ENCODE results near the gene DUS2.
"Not testable (repeated sequence)": the region's sequence is repeated elsewhere in the genome, so short reads cannot be mapped to it uniquely, and the experiment has no call there.

DUS2 gene

DNA sequence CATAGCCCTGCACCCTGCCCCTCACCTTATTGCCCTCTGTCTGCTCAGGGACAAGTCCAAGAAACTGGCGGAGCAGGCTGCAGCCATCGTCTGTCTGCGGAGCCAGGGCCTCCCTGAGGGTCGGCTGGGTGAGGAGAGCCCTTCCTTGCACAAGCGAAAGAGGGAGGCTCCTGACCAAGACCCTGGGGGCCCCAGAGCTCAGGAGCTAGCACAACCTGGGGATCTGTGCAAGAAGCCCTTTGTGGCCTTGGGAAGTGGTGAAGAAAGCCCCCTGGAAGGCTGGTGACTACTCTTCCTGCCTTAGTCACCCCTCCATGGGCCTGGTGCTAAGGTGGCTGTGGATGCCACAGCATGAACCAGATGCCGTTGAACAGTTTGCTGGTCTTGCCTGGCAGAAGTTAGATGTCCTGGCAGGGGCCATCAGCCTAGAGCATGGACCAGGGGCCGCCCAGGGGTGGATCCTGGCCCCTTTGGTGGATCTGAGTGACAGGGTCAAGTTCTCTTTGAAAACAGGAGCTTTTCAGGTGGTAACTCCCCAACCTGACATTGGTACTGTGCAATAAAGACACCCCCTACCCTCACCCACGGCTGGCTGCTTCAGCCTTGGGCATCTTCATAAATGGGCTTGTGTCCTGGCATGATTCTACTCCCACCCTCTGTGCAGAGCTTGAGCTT is 55.8 kb downstream of the DUS2 start:
- no peak for DNase-seq

DNA sequence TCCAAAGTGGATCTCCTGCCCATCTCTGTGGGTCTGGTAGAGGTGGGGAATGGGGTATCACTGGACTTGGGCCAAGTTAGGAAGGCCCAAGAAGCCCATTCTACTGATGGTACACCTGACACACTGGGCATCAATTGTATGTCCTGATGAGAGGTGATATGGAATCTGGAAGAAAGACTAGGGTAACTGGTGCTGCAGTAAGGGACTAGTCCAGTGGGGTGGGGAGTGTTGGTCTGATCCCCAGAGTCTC is 56.2 kb downstream of the DUS2 start:
- no peak for DNase-seq

DNA sequence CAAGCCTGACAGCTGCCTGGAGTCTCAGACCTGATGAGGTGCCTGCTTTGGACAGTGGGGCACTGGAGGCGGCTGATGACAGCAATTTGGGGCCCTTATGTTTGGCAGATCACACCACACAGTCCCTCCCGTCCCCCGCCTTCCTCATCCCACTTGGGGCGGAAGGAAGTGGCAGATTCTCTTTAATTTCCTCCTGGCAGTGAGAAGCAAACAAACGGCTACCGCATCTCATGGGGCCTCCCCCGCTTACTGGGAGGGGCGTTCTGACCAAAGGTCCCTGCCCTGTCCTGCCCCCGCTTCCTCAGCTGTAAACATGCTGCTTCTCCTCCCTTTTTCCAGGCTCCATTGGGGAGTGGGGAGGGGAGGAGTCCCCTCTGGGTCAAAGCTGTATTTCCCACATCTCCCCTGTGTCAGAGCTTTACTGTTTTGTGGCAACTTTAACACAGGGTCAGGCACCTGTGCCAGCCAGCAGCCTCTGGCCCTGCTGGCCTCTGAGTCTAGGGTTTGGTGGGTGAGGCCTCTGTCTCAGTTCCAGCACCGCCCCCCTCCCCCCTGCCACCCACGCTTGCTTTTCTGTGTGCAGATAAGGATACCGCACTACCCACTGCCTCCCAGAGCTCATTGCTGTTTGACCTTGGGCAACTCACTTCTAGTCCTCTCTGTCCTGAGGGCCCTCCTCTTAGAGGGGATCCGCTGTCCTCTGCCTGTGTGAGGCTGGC is 56.7 kb downstream of the DUS2 start:
- DNase-seq: no peak

DNA sequence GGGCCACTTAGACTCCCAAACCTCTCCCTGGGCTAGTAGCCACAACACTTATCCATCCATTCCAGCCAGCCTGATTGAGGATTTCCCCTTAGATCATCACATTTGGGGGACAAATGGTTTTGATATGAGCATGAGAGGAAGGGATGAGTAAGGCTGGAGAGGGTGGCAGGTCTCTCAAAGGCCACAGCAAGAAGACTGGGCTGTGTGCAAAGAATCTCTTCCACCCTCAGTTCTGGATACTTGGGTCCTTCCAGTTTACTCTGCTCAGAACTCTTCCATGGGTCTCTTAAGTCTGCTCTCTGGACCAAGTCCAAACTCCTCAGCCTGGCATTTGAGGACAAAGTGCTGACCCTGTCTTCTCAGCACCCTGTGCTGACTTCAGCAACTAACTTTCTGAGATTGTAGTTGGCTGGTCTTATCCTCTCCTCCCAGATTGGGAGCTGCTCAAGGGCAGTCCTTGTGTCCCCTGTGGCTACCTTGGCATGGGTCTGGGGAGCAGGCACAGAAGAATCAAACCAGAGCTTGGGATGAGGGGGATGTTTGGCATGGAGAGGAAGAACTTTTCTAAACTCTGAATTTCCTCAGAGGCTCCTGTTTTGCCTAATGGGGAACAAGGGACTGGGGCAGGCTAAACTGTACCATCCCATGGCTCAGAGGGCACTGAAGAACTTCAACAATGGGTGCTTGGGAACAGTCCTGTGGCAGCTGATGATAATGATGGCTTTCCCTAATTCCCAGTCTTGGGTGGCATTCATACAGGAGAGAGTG is 59.0 kb downstream of the DUS2 start:
- no peak for DNase-seq

DNA sequence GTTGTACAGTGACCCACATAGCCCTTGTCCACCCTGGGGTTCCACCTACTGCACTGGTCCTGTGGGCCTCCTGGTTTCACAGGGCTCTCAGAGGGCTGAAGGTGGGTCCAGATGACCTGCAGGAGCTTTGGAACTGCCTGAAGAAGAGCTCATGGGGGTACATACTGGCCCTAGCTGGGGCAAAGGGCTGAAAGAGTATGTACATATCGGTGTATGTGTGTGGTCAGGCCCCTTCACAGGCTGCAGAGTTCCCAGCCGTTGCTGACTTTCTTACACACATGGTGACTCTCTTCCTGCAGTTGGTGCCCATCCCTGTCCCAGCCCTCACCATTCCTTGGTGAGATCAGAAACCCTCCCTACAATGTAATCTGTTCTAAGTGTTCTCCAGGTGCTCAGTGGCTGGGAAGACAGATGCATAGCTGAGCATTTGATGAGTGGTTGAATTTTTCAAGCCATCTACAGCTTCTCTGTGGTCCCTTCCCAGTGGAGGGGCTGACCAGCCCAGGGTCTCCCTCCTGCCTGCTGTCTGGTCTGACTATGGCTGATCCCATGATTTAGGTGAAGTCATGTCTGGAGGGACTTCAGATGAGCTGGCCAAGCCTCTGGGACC is 59.6 kb downstream of the DUS2 start:
- DNase-seq: no peak

DNA sequence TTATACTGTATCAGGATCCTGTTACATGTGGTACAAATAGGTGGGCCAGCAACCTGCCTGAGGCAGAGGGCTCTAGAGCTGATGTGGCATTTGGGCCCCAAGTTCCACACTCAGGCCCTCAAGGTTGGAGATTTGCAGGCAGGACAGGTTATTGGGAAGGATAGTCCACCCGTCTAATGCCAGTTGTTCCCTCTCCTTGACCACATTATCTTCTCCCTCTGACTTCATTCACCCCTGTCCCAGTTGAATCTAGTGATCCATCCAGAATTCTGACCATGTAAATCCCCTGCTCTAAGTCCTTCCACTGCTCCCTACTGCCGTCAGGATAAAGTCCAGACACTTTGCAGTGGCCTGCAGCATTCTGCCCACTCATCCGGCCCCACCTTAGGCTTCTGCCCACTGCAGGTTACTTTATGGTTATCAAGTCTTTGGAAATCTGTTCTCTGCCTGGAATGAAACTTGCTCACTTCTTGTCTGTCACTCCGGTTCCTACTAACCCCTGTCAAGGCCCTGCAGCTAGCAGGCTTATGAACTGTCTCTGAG is 60.2 kb downstream of the DUS2 start:
- DNase-seq: no peak

DNA sequence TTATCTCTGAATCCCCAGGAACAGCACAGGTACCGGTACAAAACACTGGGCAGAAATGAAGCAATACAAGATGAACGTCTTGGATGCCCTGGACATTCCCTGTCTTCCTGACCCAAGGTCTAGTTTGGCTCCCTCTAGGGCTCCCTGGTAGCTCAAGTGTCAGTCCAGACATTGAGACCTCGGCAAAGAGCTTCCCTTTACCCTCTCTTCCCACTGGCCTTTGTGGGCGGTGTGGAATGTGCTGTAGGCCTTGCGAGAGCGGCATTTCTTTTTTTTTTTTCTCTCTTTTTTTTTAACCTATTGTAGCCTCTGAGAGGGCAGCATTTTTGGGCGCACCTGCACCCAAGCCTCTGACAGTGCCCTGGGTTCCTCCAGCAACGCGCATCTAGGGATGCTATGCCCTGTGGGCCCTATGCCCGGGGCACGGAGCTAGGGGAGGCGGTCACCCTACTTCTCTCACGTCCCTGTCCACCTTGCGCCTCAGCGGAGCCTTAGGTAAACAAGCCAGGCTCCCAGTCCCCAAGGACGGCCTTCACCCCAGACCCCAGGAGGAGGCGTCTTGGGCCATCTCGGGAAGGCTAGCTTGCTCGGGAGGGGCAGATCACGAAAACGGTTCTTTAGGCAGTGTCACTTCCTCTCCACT is 60.9 kb downstream of the DUS2 start:
- DNase-seq: peak; percentile 55

DNA sequence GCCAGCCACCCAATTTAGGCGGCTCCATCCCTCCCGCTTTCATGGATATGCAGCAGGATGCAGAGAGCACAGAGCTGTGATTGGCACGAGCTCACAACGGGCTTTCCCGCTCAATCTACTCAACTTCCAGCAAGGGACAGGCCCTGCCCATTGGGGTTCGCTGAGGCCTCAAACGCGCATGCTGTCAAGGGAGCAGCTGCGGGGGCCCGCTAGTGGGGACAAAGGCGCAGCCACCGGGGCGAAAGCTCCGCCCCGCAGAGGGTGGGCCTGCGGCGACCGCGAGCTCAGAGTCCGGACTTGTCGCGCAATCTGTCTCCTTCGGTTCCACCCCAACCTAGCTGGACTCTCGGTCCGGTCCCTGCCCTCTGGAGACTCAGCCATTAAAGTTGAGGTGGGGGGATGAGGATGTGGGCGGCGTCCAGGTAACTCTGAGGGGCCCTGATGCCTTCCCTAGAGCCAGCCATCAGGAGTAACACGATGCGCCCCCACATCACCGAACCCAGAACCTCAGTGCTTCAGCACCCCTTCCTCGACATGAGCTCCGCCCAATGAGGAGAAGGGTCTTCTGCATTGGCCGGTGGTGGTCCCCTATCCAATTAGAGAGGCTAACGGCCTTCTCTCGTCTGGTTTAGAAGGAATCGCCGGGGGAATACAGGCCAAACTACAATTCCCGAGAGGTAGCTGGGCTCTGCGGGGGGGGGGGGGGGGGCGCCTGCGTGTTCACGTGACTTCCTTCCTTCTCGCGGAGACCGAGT is 61.6 kb downstream of the DUS2 start:
- DNase-seq: peak; percentile 90

DNA sequence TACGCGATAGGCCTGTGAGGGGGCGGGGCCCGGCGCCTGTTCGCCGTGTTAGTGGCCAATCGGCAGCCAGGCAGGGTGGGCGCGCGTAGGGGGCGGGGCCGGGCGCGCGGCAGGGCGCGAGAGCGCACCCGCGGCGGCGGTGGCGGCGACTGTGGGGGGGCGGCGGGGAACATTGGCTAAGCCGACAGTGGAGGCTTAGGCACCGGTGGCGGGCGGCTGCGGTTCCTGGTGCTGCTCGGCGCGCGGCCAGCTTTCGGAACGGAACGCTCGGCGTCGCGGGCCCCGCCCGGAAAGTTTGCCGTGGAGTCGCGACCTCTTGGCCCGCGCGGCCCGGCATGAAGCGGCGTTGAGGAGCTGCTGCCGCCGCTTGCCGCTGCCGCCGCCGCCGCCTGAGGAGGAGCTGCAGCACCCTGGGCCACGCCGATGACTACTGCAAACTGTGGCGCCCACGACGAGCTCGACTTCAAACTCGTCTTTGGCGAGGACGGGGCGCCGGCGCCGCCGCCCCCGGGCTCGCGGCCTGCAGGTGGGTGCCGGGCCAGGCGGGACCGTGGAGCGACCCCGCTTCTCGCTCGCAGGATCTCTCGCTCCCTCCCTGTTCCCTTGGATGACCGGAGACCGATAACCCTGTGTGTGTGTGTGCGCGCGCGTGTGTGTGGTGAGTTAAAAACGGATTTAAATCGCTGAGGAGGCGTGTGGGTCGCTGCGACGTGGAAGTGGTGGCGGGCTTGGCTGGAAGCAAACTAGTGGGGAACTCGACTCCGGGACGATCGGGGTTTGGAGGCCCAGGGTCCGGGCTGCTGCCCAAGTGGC is 62.4 kb downstream of the DUS2 start, which contains the start of gene NFATC3:
TSS of gene NFATC3 (plus strand) at position 112 of the 813 bp plus-strand sequence. CDS start at position 424, 312 bp downstream.
- peak; percentile 96 for DNase-seq

DNA sequence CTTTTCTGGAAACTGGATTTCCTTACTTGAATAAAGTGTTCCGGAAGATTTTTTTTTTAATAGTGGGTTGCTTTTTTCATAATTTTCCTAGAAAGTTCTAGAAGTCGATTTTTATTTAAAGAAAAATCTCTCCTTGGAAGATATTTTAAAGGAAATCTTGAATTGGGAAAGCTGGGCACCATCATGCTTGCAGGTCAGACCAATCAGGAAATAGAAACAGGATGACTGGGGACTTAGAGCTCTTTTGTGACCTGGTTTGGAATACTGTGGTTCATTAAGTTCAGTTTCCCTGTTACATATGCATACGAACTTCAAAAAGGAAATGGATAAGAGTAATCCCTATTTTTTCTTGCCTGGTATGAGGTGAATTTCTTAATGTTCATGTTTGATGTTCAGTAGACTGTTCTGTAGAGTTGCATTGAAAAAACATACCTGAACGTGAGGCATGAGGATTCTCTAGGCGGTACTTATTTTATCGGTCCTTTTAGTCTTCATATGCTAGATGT is 63.3 kb downstream of the DUS2 start:
- peak; percentile 54 for DNase-seq

DNA sequence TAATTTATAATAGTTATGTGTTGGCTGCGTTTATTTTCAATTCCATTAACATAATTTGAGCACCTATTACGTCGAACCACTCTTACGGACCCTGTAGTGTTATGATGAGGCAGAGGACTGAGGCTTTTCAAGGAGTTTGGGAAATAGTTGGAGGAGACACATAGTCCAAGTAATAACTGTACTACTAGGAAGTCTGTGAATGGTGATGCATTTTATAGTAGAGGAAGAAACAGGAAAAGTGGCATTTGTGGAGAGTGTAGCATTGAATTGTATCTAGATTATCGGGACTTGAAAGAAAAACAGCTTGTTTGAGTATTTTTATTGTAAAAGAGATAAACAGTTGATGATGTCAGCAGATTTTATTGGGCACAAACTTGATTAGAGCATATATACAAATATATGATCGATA is 63.8 kb downstream of the DUS2 start:
- DNase-seq: no peak

DNA sequence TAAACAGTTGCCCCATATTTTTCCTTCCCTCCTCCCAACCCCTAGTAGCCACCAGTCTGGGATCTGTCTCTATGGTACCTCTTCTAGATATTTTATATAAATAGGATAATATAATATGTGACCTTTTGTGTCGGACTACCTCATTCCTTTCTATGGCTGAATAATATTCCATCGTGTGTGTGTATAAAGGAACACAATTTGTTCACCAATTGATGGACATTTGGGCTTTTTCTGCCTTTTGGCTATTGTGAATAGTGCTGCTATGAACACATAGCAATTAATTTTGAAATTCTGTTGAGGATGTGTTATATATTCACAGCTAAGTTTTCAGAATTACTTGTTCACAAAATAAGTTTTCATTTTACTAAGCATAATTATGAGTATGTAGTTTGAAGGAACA is 64.6 kb downstream of the DUS2 start:
- no peak for DNase-seq

DNA sequence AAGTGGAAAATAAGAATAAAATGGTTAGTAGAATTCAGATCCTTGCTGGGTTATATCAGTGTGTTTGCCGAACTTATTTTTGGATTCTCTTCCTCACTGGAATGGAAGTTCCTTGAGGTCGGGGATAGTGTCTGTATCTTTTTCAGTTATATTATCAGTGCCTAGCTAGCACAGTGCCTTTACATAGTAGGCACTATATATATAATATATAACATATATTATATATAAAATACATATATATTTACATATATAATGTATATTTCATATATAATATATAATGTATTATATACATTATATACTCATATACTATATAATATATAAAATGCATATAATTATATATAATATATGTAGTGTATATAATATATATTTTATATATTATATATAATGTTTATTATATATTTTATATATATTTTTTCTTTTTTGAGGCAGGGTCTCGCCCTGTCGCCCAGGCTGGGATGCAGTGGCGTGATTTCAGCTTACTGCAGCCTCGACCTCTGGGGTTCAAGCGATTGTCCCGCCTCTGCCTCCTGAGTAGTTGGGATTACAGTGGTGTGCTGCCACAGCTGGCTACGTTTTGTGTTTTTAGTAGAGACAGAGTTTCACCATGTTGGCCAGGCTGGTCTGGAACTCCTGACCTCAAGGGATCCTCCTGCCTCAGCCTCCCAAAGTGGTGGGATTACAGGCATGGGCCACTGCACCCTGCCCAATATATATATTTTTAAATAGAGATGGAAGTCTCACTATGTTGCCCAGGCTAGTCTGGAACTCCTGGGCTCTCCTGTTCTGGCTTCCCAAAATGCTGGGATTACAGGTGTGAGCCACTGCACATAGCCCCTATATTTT is 65.3 kb downstream of the DUS2 start:
- no peak for DNase-seq

DNA sequence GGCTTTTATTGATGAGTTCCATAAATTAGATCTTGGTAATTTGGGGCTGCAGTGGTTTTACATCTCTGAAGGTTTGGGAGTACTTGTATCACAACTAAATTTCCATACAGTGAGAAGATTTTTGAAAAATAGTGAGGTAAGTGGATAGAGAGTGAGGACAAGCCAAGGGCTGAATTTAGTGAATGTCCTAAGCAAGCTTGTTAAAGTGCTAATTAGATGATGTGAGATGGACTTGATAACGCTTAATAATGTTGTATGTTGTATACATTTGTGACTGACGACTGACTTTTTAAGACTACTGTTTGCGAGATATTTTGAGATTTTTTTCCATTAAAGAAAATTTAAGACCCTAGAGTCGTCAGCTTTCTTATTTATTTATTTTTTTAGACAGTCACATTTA is 66.0 kb downstream of the DUS2 start:
- DNase-seq: no peak

DNA sequence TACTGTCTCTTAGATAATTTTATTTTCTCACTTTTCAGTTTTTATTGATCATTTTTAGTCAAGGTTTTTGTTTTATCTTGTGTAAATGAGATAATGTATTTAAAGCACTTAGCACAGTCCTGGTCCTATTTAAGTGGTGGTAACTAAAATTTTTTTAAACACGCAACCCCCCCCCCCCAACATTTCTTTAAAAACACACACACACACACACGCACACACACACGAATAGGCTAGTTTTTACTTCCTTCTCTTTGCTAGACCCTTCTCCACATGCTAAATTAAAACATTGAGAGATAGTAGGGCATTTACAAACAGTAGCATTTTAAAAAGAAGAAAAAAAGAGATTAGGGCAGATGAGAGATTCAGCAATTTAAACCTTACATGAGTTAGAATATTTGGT is 67.0 kb downstream of the DUS2 start:
- DNase-seq: no peak

DNA sequence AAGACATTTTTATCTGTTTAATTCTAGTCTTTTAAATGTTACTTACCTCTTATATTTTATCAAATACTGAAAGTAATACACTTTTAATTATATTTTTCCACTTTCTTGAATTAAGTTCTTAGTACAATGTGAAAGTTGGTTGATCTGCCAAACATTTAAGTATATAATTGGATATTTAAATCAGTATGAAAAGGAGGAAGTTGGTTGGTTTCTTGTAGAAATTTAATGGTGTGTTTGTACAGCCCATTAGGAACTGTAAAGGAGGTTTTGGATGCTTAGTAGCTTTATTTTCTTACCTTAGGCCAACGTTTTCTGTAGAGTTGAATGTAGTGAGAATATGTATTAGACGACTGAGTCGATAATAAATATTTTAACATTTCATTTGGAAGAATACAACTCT is 67.4 kb downstream of the DUS2 start:
- DNase-seq: no peak

DNA sequence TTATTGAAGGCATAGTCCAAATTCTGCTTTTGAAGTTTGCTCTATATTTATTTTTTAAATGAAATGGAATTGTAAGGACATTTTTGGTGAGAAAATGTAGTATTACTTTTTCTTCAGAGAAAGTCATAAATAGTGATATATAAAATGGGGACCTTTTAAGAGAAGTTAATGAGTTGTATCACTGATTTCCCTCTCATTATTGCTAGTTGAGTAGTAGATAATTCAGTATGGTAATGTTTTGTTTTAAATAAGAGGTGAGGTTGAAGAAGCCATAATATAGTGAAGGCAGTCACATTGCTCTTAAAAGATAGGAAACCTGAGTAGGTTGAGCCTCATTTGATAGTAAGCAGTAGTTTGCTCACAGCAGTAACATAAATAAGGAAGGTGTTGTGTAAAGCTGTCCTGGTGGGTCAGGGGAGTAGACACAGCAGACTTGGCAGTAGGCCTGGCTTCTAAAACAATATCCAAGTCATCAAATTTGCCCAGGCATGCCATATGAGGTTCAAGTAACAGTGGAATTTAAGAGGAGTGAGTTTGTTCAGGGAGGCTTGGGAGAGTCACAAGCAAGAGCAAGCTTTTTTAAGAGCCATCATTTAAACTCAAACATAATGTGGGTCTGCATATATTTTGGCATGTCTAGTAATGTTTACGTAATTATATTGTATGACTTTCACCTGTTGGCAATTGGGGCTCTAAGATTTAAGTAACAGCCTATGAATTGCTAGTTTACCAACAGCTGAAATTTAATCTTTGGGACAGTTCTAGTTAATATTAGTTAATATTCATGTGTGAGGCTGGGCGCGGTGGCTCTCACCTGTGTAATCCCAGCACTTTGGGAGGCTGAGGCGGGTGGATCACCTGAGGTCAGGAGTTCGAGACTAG is 68.5 kb downstream of the DUS2 start:
- DNase-seq: peak; percentile 55

DNA sequence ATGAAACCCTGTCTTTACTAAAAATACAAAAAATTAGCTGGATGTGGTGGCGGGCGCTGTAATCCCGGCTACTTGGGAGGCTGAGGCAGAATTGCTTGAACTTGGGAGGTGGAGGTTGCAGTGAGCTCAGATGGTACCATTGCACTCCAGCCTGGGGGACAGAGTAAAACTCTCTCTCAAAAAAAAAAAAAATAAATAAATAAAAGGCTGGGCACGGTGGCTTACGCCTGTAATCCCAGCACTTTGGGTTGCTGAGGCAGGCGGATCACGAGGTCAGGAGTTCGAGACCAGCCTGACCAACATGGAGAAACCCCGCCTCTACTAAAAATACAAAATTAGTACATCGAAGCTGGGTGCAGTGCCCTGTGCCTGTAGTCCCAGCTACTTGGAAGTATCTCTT is 69.2 kb downstream of the DUS2 start:
- DNase-seq: not testable (repeated sequence)

Measured in fibroblast of skin of back (primary cell).